HCT116 (cell line): ENCODE data around the gene IGSF23.

Experiments
- ATF3 ChIP-seq: IDR thresholded peaks from 2 replicates; pipeline ENCODE4 v1.6.1; 2012
- RAD21 ChIP-seq: IDR thresholded peaks from 2 replicates; pipeline ENCODE4 v1.6.1; 2012; ENCODE audit warnings: low read depth, mild to moderate bottlenecking
- SIN3A ChIP-seq: IDR thresholded peaks from 2 replicates; pipeline ENCODE4 v1.6.1; 2012; ENCODE audit warnings: low read depth
- SP1 ChIP-seq: IDR thresholded peaks from 2 replicates; pipeline ENCODE4 v1.6.1; 2012; ENCODE audit warnings: low read depth
- TF ChIP-seq, protein P1 (sequence below), 3 experiments: fragments of 200-600 bp in 1 of 3; sonication (generic) in 1 of 3; IDR thresholded peaks in 2 of 3; conservative IDR thresholded peaks in 1 of 3; 2 replicates each; pipeline ENCODE4 v1.5.1; 2012 to 2017; ENCODE audit warnings: low read depth in 2 of 3, low read length in 2 of 3, antibody characterized with exemption in 1 of 3, borderline replicate concordance in 1 of 3, control low read depth in 1 of 3, mild to moderate bottlenecking in 1 of 3, mixed read lengths in 1 of 3, mixed run types in 1 of 3, moderate library complexity in 1 of 3; ENCODE audit not compliant: insufficient read depth in 1 of 3

- TF ChIP-seq SP1 = no peak
- TF ChIP-seq SIN3A = no peak
- TF ChIP-seq, protein P1, sequence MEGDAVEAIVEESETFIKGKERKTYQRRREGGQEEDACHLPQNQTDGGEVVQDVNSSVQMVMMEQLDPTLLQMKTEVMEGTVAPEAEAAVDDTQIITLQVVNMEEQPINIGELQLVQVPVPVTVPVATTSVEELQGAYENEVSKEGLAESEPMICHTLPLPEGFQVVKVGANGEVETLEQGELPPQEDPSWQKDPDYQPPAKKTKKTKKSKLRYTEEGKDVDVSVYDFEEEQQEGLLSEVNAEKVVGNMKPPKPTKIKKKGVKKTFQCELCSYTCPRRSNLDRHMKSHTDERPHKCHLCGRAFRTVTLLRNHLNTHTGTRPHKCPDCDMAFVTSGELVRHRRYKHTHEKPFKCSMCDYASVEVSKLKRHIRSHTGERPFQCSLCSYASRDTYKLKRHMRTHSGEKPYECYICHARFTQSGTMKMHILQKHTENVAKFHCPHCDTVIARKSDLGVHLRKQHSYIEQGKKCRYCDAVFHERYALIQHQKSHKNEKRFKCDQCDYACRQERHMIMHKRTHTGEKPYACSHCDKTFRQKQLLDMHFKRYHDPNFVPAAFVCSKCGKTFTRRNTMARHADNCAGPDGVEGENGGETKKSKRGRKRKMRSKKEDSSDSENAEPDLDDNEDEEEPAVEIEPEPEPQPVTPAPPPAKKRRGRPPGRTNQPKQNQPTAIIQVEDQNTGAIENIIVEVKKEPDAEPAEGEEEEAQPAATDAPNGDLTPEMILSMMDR (IDR thresholded peaks at IDR 0.05 in 2 of 3, conservative IDR thresholded peaks at IDR 0.05 in 1 of 3; ENCODE audit: borderline replicate concordance in 1 of 3, insufficient read depth in 1 of 3, low read depth in 2 of 3, low read length in 2 of 3) = no peak
- no peak for TF ChIP-seq ATF3
- TF ChIP-seq RAD21 = no peak
These were observed 9.1 kb upstream of the IGSF23 start for GRCh38 chr19:44604241-44604640.
